ENCODE measurements around the gene SMPD1. TPM values are rescaled to one million over a fixed set of nuclear protein-coding genes. Genes with fewer than 3 reads are reported as not detected.

SMPD1 gene
- total RNA-seq, 1 experiment from 2014 or later = 4.5 TPM

- Histone ChIP-seq H2BK120ac (ENCODE audit: low read depth, low read length, poor library complexity, severe bottlenecking) (no peak overlapping the region), H2BK20ac (ENCODE audit: low read depth, low read length, poor library complexity, severe bottlenecking) (no peak overlapping the region), H3K4me1 (ENCODE audit: insufficient read depth, low read length) (no peaks in the 10 kb centered on the region), H3K9me3 (ENCODE audit: control insufficient read depth, low read depth, low read length) (no peaks in the 10 kb centered on the region), H3K14ac (ENCODE audit: insufficient read depth, low read length) (no peak overlapping the region), H3K18ac (ENCODE audit: insufficient read length, low read depth, low read length) (no peak overlapping the region), H4K8ac (replicated peaks; ENCODE audit: insufficient read length, low read depth, low read length) (no peak overlapping the region), H3K4ac (ENCODE audit: low read depth, low read length) (no peak overlapping the region), H3K23me2 (ENCODE audit: insufficient read length, low read depth, low read length, poor library complexity, severe bottlenecking) (no peaks in the 10 kb centered on the region), H2BK15ac (ENCODE audit: low read depth, low read length) (no peak overlapping the region), H3K79me1 (ENCODE audit: insufficient read depth, low read depth, low read length, poor library complexity, severe bottlenecking) (no peaks in the 10 kb centered on the region), H3K56ac (ENCODE audit: insufficient read length, low read depth, low read length) (no peak overlapping the region), H4K5ac (ENCODE audit: insufficient read length, low read depth, low read length) (no peak overlapping the region), H3K27me3 (ENCODE audit: insufficient read depth, low read length) (no peaks in the 10 kb centered on the region), H3K79me2 (ENCODE audit: insufficient read depth, low read length) (no peaks in the 10 kb centered on the region), H3K27ac (ENCODE audit: insufficient read length, low read depth, low read length) (no peak overlapping the region), H3K4me2 (ENCODE audit: insufficient read depth, insufficient read length, low read length) (no peak overlapping the region), H4K20me1 (ENCODE audit: control insufficient read depth, insufficient read depth, insufficient read length) (no peaks in the 10 kb centered on the region), H2BK12ac (ENCODE audit: insufficient read length, low read depth, low read length) (no peak overlapping the region), H2AK5ac (ENCODE audit: insufficient read length, low read length) (no peak overlapping the region), H2AFZ (ENCODE audit: low read length) (no peak overlapping the region), H3T11ph (ENCODE audit: low read length) (no peak overlapping the region), H4K91ac (ENCODE audit: insufficient read length, low read depth, low read length) (no peak overlapping the region), H3K23ac (ENCODE audit: insufficient read length, low read depth, low read length) (no peak overlapping the region), H2BK5ac (ENCODE audit: insufficient read length, low read length) (no peak overlapping the region), H3K9ac (ENCODE audit: extremely low read depth, insufficient read length, low read length) (no peak overlapping the region)
- H3K9me3 Mint-ChIP-seq = no peaks in the 10 kb centered on the region
- no peaks in the 10 kb centered on the region for H3K27me3 Mint-ChIP-seq (ENCODE audit: low read depth)
- no peak for TF ChIP-seq CTCF (conservative IDR thresholded peaks at IDR 0.05)
- WGBS (ENCODE audit: extremely low coverage, insufficient read length, low lambda C conversion rate) = no CpG with 5 or more reads among the region's 12 CpGs
- no peak for DNase-seq
- peaks cover 7 to 23% of the 10 kb centered on the region in 2 experiments for H3K4me1 Mint-ChIP-seq
- H3K36me3 Mint-ChIP-seq (ENCODE audit: insufficient read depth in 1 of 3, low read depth in 3 of 3) = peaks cover 0 to 10% (median 8%) of the 10 kb centered on the region in 3 experiments; a peak in 2 of 7 replicates
- H3K4me3 Mint-ChIP-seq = no peak overlapping the region
- H3K27ac Mint-ChIP-seq = no peak overlapping the region
Observed at GRCh38 chr11:6402061-6402470, 11.8 kb downstream of the SMPD1 start.

All from H9 (cell line).